ENCODE measurements around the gene P2RX7. TPM values are rescaled to one million over a fixed set of nuclear protein-coding genes. Genes with fewer than 3 reads are reported as not detected.
"Not testable (repeated sequence)": the region's sequence is repeated elsewhere in the genome, so short reads cannot be mapped to it uniquely, and the experiment has no call there.

Gene P2RX7
- polyA plus RNA-seq, 6 donors from 2014 or later: 0.10 to 3.2 (median 1.4) TPM

DNA sequence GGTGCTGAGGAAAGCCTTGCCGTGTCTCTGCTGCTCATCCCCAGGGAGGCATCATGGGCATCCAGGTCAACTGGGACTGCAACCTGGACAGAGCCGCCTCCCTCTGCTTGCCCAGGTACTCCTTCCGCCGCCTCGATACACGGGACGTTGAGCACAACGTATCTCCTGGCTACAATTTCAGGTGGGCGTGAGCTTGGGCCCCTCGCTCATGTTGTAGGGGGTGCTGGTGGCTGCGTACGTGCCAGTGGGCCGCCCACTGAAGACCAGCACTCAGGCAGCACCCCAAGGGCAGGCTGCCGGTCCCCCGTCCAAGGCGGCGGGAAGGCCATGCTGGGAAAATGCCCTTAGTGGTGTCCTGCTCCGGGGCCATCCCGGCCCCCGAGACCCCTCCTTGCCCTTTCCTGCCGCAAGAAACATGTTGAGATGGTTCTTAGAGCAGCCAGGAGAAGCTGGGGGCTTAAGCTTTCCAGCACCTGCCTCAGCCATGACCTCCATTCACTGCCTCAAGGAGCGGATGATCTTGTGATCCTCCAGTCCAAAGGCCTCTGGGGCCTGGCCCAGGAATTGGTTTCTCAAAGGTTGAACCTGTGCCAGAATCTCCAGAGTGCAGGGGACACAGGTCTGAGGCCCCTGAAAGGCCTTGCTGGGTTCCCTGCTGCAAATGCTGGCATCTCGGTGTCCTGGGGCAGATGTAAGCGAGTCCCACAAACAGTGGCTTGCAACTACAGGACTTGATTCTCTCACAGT lies 96.4 kb downstream of the P2RX7 start:
- ATAC-seq (ENCODE audit: low read depth in 2 of 2) (no peak), DNase-seq (no peak)
- Mint-ChIP-seq H3K4me1 (peaks cover 0 to 8% (median 8%) of the 10 kb centered on the region in 3 donors), H3K27me3 (no peaks in the 10 kb centered on the region), H3K36me3 (no peaks in the 10 kb centered on the region), H3K27ac (no peak overlapping the region), H3K9me3 (no peaks in the 10 kb centered on the region), H3K4me3 (no peak overlapping the region)

- peak overlapping the region in 1 of 6 donors; percentile 7 for H3K27ac Mint-ChIP-seq
- ATAC-seq (ENCODE audit: low read depth in 2 of 2): peak; percentile 58 to 65
- DNase-seq: peak; percentile 29
- not testable (repeated sequence) for H3K4me3 Mint-ChIP-seq, H3K4me1 Mint-ChIP-seq, H3K36me3 Mint-ChIP-seq, H3K27me3 Mint-ChIP-seq, H3K9me3 Mint-ChIP-seq
These were observed 97.3 kb downstream of the P2RX7 start for GRCh38 chr12:121229826-121230537.

DNA sequence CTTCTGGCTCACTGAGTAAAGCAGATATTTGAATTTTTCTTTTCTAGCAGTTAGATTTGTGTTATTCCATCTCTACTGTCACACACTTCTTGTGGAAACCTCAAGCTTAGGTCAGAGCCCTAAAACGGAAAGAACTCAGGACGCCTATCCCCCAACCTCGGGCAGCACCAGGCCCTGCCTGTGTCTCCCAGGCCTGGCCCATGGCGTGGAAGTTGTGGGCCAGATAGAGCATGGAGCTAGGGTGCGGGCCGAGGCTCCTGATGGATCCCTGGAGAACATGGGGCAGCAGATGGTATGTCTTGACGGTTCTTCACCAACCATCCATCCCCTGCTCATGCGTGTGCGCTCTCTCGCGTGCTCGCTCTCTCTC lies 97.8 kb downstream of the P2RX7 start:
- H3K36me3 Mint-ChIP-seq: no peaks in the 10 kb centered on the region
- H3K4me3 Mint-ChIP-seq: no peak overlapping the region
- no peak overlapping the region for H3K27ac Mint-ChIP-seq
- peaks cover 0 to 8% (median 0%) of the 10 kb centered on the region in 3 donors for H3K4me1 Mint-ChIP-seq
- no peaks in the 10 kb centered on the region for H3K27me3 Mint-ChIP-seq
- DNase-seq (no peak), ATAC-seq (ENCODE audit: low read depth in 2 of 2) (no peak)
- no peaks in the 10 kb centered on the region for H3K9me3 Mint-ChIP-seq

DNA sequence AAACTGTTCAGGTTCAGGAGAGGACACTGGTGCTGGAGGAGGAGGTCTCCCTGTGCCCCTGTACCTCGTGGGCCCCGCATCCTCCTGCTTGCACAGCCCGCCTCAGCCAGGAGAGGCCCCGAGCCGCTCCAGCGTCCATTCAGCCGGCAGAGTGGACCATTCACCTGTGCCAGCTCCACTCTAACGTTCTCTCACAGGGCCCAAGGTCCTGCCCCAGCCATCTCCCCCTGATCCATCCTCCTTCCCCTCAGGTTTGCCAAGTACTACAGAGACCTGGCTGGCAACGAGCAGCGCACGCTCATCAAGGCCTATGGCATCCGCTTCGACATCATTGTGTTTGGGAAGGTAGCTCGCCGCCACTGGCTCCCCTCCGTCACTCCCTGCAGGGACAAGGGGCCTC lies 99.5 kb downstream of the P2RX7 start:
- no peaks in the 10 kb centered on the region for H3K27me3 Mint-ChIP-seq
- H3K27ac Mint-ChIP-seq: no peak overlapping the region
- peaks cover 0 to 8% (median 0%) of the 10 kb centered on the region in 3 donors for H3K4me1 Mint-ChIP-seq
- no peaks in the 10 kb centered on the region for H3K9me3 Mint-ChIP-seq
- H3K36me3 Mint-ChIP-seq: no peaks in the 10 kb centered on the region
- no peak for DNase-seq
- no peak for ATAC-seq (ENCODE audit: low read depth in 2 of 2)
- H3K4me3 Mint-ChIP-seq: peak overlapping the region in 2 of 8 donors; percentile 41 to 68

DNA sequence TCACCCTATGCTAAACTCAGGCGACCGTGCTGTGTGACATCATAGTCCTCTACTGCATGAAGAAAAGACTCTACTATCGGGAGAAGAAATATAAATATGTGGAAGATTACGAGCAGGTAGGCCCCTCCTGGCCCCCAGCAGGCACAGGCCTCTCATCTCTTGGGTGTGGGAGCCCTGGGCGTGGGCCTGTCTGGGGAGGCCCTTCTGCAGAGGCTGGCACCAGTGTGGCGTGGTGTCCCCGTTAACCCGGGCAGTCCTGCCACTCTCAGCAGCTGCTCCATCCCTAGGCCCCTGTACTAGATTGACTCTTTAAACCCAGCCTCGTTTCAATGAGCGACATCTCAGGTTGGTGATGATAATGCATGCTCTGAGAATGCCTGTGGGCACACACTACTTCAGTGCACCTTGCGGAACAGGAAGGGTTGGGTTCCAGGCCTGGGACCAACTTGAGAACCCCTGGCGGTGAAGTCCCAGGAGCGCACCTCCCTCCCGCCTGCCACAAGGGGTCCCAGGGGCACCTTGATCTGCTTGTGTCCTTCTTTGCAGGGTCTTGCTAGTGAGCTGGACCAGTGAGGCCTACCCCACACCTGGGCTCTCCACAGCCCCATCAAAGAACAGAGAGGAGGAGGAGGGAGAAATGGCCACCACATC lies 100.4 kb downstream of the P2RX7 start:
- DNase-seq: no peak
- peaks cover 0 to 8% (median 0%) of the 10 kb centered on the region in 3 donors for H3K4me1 Mint-ChIP-seq
- no peaks in the 10 kb centered on the region for H3K27me3 Mint-ChIP-seq
- ATAC-seq (ENCODE audit: low read depth in 2 of 2): no peak
- peak overlapping the region in 1 of 6 donors; percentile 26 for H3K27ac Mint-ChIP-seq
- H3K36me3 Mint-ChIP-seq: no peaks in the 10 kb centered on the region
- no peak overlapping the region for H3K4me3 Mint-ChIP-seq
- H3K9me3 Mint-ChIP-seq: no peaks in the 10 kb centered on the region

- H3K4me3 Mint-ChIP-seq: no peak overlapping the region
- peaks cover 0 to 8% (median 0%) of the 10 kb centered on the region in 3 donors for H3K4me1 Mint-ChIP-seq
- H3K9me3 Mint-ChIP-seq: no peaks in the 10 kb centered on the region
- ATAC-seq (ENCODE audit: low read depth in 2 of 2): no peak
- no peak overlapping the region for H3K27ac Mint-ChIP-seq
- no peak for DNase-seq
- H3K27me3 Mint-ChIP-seq: no peaks in the 10 kb centered on the region
- H3K36me3 Mint-ChIP-seq: no peaks in the 10 kb centered on the region
These were observed 100.9 kb downstream of the P2RX7 start for GRCh38 chr12:121233628-121234020.

GRCh38 chr12:121236776-121237175 lies 104.1 kb downstream of the P2RX7 start:
- Mint-ChIP-seq H3K36me3 (no peaks in the 10 kb centered on the region), H3K4me3 (no peak overlapping the region), H3K9me3 (no peaks in the 10 kb centered on the region), H3K4me1 (peaks cover 19 to 30% (median 22%) of the 10 kb centered on the region in 3 donors), H3K27ac (peak overlapping the region in 1 of 6 donors; percentile 24), H3K27me3 (no peaks in the 10 kb centered on the region)
- no peak for ATAC-seq (ENCODE audit: low read depth in 2 of 2)
- DNase-seq: no peak

DNA sequence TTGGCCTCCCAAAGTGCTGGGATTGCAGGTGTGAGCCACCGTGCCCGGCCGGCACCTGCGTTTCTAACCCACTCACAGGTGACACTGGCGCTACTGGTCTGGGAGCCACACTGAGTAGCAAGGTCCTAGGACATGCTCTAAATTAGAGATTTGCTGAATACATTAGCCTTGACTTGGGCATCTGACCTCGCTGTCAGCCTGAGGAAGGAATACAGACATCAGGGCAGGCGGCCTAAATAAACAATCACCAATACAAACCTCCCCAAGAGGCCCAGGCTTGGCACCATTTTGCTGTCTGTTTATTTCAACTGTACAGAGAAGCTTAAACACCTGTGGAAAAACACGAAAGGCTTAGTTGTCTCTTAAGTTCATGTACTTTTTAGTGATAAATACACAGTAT lies 104.7 kb downstream of the P2RX7 start:
- no peak overlapping the region for H3K4me3 Mint-ChIP-seq
- H3K4me1 Mint-ChIP-seq: peaks cover 19 to 28% (median 22%) of the 10 kb centered on the region in 3 donors
- H3K9me3 Mint-ChIP-seq: no peaks in the 10 kb centered on the region
- ATAC-seq (ENCODE audit: low read depth in 2 of 2): no peak
- H3K27me3 Mint-ChIP-seq: no peaks in the 10 kb centered on the region
- no peaks in the 10 kb centered on the region for H3K36me3 Mint-ChIP-seq
- peak overlapping the region in 3 of 6 donors; percentile 41 to 96 (median 94) for H3K27ac Mint-ChIP-seq
- DNase-seq: no peak

Other genes starting within 250 kb of the P2RX7 start
- 10 to 100 TPM; 17.5 to 47.5 (median 30.1) TPM for gene SPPL3, start 228.5 kb upstream of the P2RX7 start, polyA plus RNA-seq (ENCODE audit: low read depth in 6 of 6)
- gene HNF1A, start 154.3 kb upstream of the P2RX7 start, polyA plus RNA-seq (ENCODE audit: low read depth in 6 of 6): not detected
- gene C12orf43, start 116.4 kb upstream of the P2RX7 start, polyA plus RNA-seq (ENCODE audit: low read depth in 6 of 6): 10 to 100 TPM; 15.0 to 19.7 (median 18.7) TPM
- 1 to 10 TPM in 2 of 6 donors, under 1 TPM in 3, not detected in 1; 0.65 to 4.4 (median 0.84) TPM for gene OASL, start 93.6 kb upstream of the P2RX7 start, polyA plus RNA-seq (ENCODE audit: low read depth in 6 of 6)
- gene P2RX4, start 77.3 kb downstream of the P2RX7 start, polyA plus RNA-seq (ENCODE audit: low read depth in 6 of 6): 10 to 100 TPM; 11.2 to 23.3 (median 15.6) TPM
- gene CAMKK2, start 163.8 kb downstream of the P2RX7 start, polyA plus RNA-seq (ENCODE audit: low read depth in 6 of 6): 10 to 100 TPM in 1 of 6 donors, 1 to 10 TPM in 5; 5.3 to 12.0 (median 8.3) TPM
- gene ANAPC5, start 219.5 kb downstream of the P2RX7 start, polyA plus RNA-seq (ENCODE audit: low read depth in 6 of 6): 100 to 1,000 TPM in 4 of 6 donors, 10 to 100 TPM in 2; 79.7 to 172 (median 119) TPM